H7 (cell line): ENCODE results near the gene CTRL. TPM values are rescaled to one million over a fixed set of nuclear protein-coding genes. Genes with fewer than 3 reads are reported as not detected.
A peak's percentile ranks its signal among the peaks of the same experiment; 100 is the strongest.

ENCODE experiments used
- DNase-seq: peaks from one replicate; pipeline ENCODE4 v3.0.0; 2012
- H3K27me3 ChIP-seq: 2 replicates; pipeline ENCODE4 v1.6.0; 2011; ENCODE audit warnings: mild to moderate bottlenecking, low read length; ENCODE audit not compliant: control insufficient read depth, insufficient read depth
- H3K36me3 ChIP-seq: replicated peaks from 2 replicates; pipeline ENCODE4 v1.5.1; 2011; ENCODE audit warnings: low read length; ENCODE audit not compliant: control insufficient read depth, insufficient read depth
- H3K4me3 ChIP-seq: 2 replicates; pipeline ENCODE4 v1.5.1; 2011; ENCODE audit warnings: low read depth, mild to moderate bottlenecking, control low read depth, low read length, moderate library complexity; ENCODE audit not compliant: insufficient read depth
- total RNA-seq: library from RNA; depleted of rRNA; stranded (reverse); fragments of >200 nt; shearing (Covaris generic); gene quantifications from 2 replicates; pipeline ENCODE4 v1.2.3, GENCODE V29; 2014

CTRL gene
- total RNA-seq, 1 experiment from 2014 or later, result 2.4 TPM

GRCh38 chr16:67910158-67910557 lies 21.5 kb downstream of the CTRL start:
- Histone ChIP-seq H3K27me3 (no peaks in the 10 kb centered on the region), H3K36me3 (peaks cover 6% of the 10 kb centered on the region), H3K4me3 (no peak overlapping the region)
- no peak for DNase-seq

GRCh38 chr16:67909056-67909742 lies 22.5 kb downstream of the CTRL start:
- Histone ChIP-seq H3K27me3 (no peaks in the 10 kb centered on the region), H3K4me3 (no peak overlapping the region), H3K36me3 (peaks cover 6% of the 10 kb centered on the region)
- DNase-seq, result no peak

- H3K36me3 ChIP-seq, result peaks cover 6% of the 10 kb centered on the region
- DNase-seq, result peak; percentile 53
- no peaks in the 10 kb centered on the region for H3K27me3 ChIP-seq
- no peak overlapping the region for H3K4me3 ChIP-seq
Observed at GRCh38 chr16:67907397-67908180, 24.1 kb downstream of the CTRL start.

GRCh38 chr16:67902831-67903230 lies 28.8 kb downstream of the CTRL start:
- Histone ChIP-seq H3K27me3 (no peaks in the 10 kb centered on the region), H3K36me3 (no peaks in the 10 kb centered on the region; the same call in 1 of the 2 replicates), H3K4me3 (no peak overlapping the region)
- no peak for DNase-seq

- H3K27me3 ChIP-seq, result no peaks in the 10 kb centered on the region
- no peaks in the 10 kb centered on the region; the same call in 1 of the 2 replicates for H3K36me3 ChIP-seq
- H3K4me3 ChIP-seq, result no peak overlapping the region
- no peak for DNase-seq
Observed at GRCh38 chr16:67901734-67902133, 29.9 kb downstream of the CTRL start.

GRCh38 chr16:67897231-67897630 lies 34.4 kb downstream of the CTRL start:
- Histone ChIP-seq H3K4me3 (no peak overlapping the region), H3K27me3 (no peaks in the 10 kb centered on the region), H3K36me3 (no peaks in the 10 kb centered on the region)
- DNase-seq, result no peak

GRCh38 chr16:67893743-67894399 lies 37.8 kb downstream of the CTRL start:
- H3K27me3 ChIP-seq, result no peaks in the 10 kb centered on the region
- H3K36me3 ChIP-seq, result no peaks in the 10 kb centered on the region
- H3K4me3 ChIP-seq, result peak overlapping the region; percentile 99
- peak; percentile 77 for DNase-seq

- no peaks in the 10 kb centered on the region for H3K36me3 ChIP-seq
Observed at GRCh38 chr16:67892899-67893742, 38.5 kb downstream of the CTRL start, which contains the start of gene PSKH1. TSS of gene PSKH1 (plus strand) at chr16:67893254. CDS start at chr16:67908750, 15,496 bp downstream.

GRCh38 chr16:67892375-67892774 lies 39.3 kb downstream of the CTRL start:
- Histone ChIP-seq H3K27me3 (no peaks in the 10 kb centered on the region), H3K36me3 (no peaks in the 10 kb centered on the region), H3K4me3 (peak overlapping the region; percentile 27)
- no peak for DNase-seq

More at GRCh38 chr16:67892899-67893742, 38.5 kb downstream of the CTRL start, which contains the start of gene PSKH1:
- Histone ChIP-seq H3K4me3 (peak within 1 kb of the TSS; percentile 99), H3K27me3 (no peaks in the 10 kb centered on the region)
- DNase-seq, result peak; percentile 100

- no peak overlapping the region for H3K4me3 ChIP-seq
- no peak for DNase-seq
- no peaks in the 10 kb centered on the region for H3K27me3 ChIP-seq
- peaks cover 2% of the 10 kb centered on the region; the same call in 1 of the 2 replicates for H3K36me3 ChIP-seq
Observed at GRCh38 chr16:67888331-67888730, 43.3 kb downstream of the CTRL start.

GRCh38 chr16:67886387-67886786 lies 45.3 kb downstream of the CTRL start:
- H3K36me3 ChIP-seq, result peaks cover 19% of the 10 kb centered on the region
- no peaks in the 10 kb centered on the region for H3K27me3 ChIP-seq
- DNase-seq, result peak; percentile 64
- H3K4me3 ChIP-seq, result no peak overlapping the region

- Histone ChIP-seq H3K36me3 (peaks cover 23% of the 10 kb centered on the region), H3K27me3 (no peaks in the 10 kb centered on the region), H3K4me3 (no peak overlapping the region)
- peak; percentile 53 for DNase-seq
Observed at GRCh38 chr16:67885976-67886375, 45.7 kb downstream of the CTRL start.

GRCh38 chr16:67885545-67885944 lies 46.1 kb downstream of the CTRL start:
- peak; percentile 77 for DNase-seq
- no peak overlapping the region for H3K4me3 ChIP-seq
- no peaks in the 10 kb centered on the region for H3K27me3 ChIP-seq

GRCh38 chr16:67884684-67885083 lies 47.0 kb downstream of the CTRL start, which contains the start of gene NRN1L:
TSS of gene NRN1L (plus strand) at chr16:67884885. CDS start at chr16:67884904, 19 bp downstream.
- DNase-seq, result peak; percentile 99
- no peaks in the 10 kb centered on the region for H3K27me3 ChIP-seq
- H3K36me3 ChIP-seq, result peaks cover 32% of the 10 kb centered on the region
- peak within 1 kb of the TSS; percentile 12; the same call in 1 of the 2 replicates for H3K4me3 ChIP-seq

More at GRCh38 chr16:67885545-67885944, 46.1 kb downstream of the CTRL start:
- H3K36me3 ChIP-seq, result peaks cover 26% of the 10 kb centered on the region
